Umbilical cord (tissue), 2 donors: ENCODE data around the gene FBXO17. TPM values are rescaled to one million over a fixed set of nuclear protein-coding genes. Genes with fewer than 3 reads are reported as not detected.

ENCODE experiments used
- DNase-seq: peaks from one replicate; pipeline ENCODE4 v3.0.0-alpha.2; 2015; ENCODE audit warnings: low spot score
- total RNA-seq: library from RNA; depleted of rRNA; stranded (reverse); fragments of >200 nt; gene quantifications from one replicate; pipeline ENCODE4 v1.2.3, GENCODE V29; 2014; ENCODE audit warnings: low replicate concordance; ENCODE audit not compliant: insufficient read depth

The FBXO17 gene
- total RNA-seq, 1 donor from 2014 or later: 11.6 TPM

DNA sequence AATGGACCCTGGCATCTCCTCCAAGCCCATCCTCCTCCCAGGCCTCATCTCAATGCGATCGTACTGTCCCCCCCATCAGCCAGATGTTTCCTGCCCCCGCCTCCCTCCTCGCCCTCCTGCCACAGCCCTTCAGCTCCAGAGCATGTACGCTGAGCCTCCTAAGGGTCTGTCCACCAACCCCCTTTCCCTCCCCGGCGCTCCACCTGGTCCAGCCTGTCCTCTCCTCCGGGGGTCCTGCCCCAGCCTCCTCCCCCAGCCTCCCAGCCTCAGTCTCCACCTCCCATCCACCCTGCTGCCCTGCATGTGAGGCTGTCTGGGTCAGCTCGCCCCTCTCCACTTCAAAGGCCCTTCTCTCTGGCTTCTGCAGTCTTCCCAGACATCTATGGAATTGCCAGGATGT lies 80.6 kb downstream of the FBXO17 start:
- DNase-seq: no peak

DNA sequence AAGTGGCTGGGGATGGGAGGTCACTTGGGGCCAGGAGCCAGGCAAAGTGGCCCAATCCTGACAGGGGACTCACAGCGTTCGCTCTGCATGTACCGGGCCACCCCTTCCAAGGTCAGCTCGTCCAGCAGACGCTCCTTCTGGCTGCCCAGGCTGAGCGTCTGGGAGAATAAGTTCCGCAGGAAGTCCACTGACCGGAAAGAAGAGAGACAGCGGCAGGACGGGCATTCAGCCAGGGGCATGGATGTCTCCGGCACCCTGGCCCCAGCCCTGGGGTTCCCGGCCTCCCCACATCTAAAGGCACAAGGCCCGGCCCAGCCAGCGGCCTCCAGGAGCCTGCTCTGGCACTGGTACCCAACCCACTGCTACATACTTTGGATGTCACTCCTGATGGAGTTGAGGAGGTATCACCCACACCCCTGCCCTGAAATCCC lies 82.2 kb downstream of the FBXO17 start:
- DNase-seq: no peak

DNA sequence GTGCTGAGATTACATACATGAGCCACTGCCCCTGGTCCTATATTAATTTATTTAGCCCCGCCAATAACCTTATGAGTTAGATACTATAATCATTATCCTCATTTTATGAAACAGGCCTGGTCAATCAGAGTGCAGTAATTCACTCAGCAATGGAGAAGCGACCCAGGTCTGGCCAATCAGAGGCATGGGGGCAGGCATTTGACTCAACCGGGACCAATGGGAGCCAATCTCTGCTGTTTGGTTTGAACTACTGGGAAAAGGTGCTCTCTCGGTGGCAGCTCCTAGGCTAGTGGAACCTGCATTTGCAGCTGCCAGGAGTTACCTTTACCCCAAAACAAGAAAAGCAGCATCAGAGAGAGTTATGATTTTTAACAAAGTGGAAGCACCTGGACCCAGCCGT lies 82.7 kb downstream of the FBXO17 start:
- DNase-seq: no peak

DNA sequence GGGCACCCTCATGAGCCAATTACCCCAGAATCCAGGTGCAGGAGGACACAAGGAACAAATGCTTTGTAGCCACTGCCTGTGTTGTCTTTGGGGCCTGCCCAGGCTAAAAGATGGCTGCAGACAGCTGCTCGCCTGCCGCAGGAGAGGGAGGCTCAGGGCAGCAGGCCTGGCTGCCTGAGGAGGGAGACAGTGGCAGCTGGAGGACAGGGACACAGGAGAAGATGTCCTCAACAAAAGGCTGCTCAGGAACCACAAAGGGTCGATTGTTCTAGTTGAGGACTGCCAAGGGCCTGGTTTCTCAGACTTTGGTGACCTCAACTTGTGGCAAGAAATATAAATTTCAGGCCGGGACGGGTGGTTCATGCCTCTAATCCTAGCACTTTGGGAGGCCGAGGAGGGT lies 83.8 kb downstream of the FBXO17 start:
- DNase-seq: no peak

Other genes with a start within 250 kb of the FBXO17 start
- not detected for gene CAPN12, start 231.3 kb downstream of the FBXO17 start, total RNA-seq
- 4.3 TPM for gene LGALS7, start 202.2 kb downstream of the FBXO17 start, total RNA-seq
- 139 TPM for gene LGALS7B, start 186.5 kb downstream of the FBXO17 start, total RNA-seq
- not detected for gene LGALS4, start 162.8 kb downstream of the FBXO17 start, total RNA-seq
- gene ECH1, start 143.9 kb downstream of the FBXO17 start, total RNA-seq: 16.1 TPM
- 141 TPM for gene HNRNPL, start 125.8 kb downstream of the FBXO17 start, total RNA-seq
- 4.1 TPM for gene RINL, start 97.5 kb downstream of the FBXO17 start, total RNA-seq
- gene SIRT2, start 76.1 kb downstream of the FBXO17 start, total RNA-seq: 36.4 TPM
- gene NFKBIB, start 75.8 kb downstream of the FBXO17 start, total RNA-seq: 11.8 TPM
- not detected for gene CCER2, start 63.6 kb downstream of the FBXO17 start, total RNA-seq
- gene SARS2, start 45.0 kb downstream of the FBXO17 start, total RNA-seq: 11.3 TPM
- 29.4 TPM for gene MRPS12, start 44.8 kb downstream of the FBXO17 start, total RNA-seq
- gene FBXO27, start 56.8 kb upstream of the FBXO17 start, total RNA-seq: 12.3 TPM
- 0.24 TPM for gene ACP7, start 108.6 kb upstream of the FBXO17 start, total RNA-seq
- 1.2 TPM for gene PAK4, start 150.0 kb upstream of the FBXO17 start, total RNA-seq
- 1.4 TPM for gene NCCRP1, start 221.2 kb upstream of the FBXO17 start, total RNA-seq
- not detected for gene SYCN, start 228.5 kb upstream of the FBXO17 start, total RNA-seq